HUDEP-2 (cell line): Measurements from ENCODE around the gene EDDM3A.
"Not testable (repeated sequence)": the region's sequence is repeated elsewhere in the genome, so short reads cannot be mapped to it uniquely, and the experiment has no call there.

ENCODE experiments used
- DNase-seq, 76 experiments: peaks; one replicate each; lab custom pipeline; 2025; ENCODE audit not compliant: unreplicated experiment in 76 of 76; lab: John Stamatoyannopoulos, UW

Gene EDDM3A

GRCh38 chr14:20732979-20733635 is 12.6 kb upstream of the EDDM3A start:
- no peak for DNase-seq

DNA sequence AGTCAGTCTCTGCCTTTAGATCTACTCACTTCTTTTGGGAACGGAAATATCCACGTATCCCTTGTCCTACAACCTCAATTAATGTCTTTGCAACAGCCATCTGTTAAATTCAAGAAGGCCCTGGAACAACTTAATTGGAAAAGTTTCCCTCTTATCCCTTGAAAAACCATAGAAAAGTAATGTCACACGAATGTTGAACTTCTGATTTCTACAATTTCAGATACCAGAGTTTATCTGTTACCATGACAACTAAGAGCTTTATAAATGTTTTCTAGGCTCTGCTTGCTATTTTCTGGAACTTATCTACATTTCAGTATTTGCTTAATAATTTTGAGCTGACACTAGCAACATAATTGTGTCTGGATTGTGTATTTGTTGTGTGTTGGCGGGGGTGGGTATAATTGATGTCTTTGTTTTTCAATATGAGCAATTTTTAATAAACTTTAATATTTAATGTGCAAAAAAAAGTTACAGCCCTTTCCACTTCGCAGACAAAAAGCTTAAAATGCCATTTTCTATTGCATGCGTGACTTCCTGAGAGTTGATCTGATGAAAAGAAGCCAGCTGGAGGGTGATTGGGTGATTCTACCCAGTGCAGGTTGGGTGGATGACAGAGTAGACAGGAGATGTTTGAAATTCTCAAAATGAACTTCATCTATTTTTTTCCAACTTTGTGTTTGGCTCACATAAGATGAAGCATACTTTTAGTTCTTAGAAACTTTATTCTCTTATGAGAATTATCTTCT is 11.8 kb upstream of the EDDM3A start:
- no peak for DNase-seq

GRCh38 chr14:20734430-20734806 is 11.3 kb upstream of the EDDM3A start:
- no peak for DNase-seq

- not testable (repeated sequence) for DNase-seq
Observed at GRCh38 chr14:20738292-20738691, 7.4 kb upstream of the EDDM3A start.

DNA sequence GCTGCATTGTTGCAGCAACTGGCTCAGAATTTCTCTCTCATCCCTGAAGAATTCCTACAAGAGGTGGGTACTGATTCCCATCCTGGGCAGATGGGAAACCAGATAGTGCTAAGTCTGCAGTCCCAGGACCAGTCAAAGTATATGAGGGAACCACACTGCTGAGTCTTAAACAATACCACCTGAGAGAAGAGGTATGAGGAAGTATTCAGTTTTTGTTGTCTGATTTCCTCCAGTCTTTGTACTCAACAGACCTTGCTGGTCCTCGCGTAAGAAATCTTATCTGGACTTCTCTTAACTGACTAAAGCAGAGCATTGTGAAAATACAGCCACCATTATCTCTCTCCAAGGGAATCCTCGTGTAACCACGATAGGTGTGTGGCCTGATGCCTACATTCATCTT is 3.6 kb upstream of the EDDM3A start:
- no peak for DNase-seq

- no peak for DNase-seq
Observed at GRCh38 chr14:20743556-20743955, 2.1 kb upstream of the EDDM3A start.

DNA sequence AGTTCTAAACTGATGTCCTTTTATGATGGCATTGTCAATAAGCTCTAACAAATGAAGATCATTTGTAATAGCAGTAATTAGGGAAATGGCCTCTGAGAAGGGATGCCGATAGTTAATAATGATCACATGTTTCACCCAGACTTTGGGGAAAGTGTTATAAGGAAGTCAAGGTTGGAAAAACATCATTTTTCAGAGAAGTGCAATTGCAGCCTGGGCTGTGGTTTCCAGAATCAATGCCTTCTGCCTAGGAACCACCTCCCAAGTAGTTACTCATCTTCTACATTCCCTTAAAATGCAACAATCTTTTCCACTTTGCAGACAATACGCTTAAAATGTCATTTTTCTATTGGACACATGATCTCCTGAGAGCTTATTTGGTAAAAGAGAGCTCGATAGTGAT is 879 bp downstream of the EDDM3A start:
- no peak for DNase-seq

DNA sequence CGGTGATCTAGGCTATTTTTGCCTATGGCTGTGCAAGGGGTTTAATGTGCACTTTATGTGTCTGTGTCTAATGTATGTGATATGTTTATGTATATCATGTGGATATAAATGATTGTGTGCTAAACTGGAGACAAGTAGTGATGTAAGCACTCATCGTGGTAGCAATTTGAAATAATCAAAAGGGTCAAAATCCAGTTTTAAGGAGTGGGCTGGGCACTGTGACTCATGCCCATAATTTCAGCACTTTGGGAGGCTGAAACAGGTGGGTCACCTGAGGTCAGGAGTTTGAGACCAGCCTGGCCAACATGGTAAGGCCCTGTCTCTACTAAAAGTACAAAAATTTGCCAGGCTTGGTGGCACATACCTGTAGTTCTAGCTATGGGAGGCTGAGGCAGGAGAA is 2.8 kb downstream of the EDDM3A start:
- no peak for DNase-seq

GRCh38 chr14:20750194-20750593 is 4.5 kb downstream of the EDDM3A start:
- no peak for DNase-seq

DNA sequence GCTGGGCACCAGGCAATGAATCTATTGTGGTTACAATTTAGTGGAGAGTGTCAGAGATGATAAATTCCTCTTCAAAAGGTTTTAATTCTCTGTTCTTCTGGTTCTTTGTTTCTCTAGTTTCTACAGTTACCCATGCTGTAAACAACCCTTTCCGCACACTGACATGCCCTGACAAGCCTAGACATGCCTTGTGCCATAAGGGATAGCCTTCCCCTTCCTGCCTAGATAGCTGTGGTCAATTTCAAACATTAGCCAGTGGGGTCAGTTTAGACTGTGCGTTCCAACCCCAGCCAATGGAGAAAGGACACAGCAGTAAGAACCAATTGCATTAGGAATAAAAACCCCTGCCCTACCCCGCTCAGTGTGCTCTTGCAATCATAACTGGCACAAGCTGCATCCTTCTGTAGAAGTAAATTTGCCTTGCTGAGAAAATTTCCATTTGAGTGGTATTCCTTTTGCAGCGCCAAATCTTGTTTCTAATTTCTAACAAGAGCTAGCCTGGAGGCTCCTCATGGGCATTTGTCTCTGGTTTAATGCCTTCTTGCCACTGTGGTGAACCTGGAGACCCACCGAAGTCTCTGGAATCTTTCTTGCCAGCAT is 6.4 kb downstream of the EDDM3A start:
- no peak for DNase-seq

DNA sequence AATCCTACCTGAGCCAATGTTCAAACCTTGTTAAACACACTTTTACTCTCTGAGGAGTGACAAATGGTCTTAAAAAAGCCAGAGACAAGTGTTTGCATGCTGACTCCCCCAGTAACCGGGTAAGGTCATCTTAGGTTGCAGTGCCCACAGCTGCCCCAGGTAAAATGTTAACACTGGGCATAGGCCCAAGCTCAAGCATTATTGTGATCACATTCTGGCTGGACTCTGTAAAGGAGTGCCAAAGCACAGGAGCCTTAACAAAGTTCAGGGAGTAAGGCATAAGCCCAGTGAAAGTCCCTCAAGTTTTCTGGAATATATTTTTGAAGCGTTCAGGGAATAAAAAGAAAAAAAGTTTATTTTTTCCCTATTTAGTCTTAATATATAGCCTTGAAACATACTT is 8.6 kb downstream of the EDDM3A start:
- no peak for DNase-seq

GRCh38 chr14:20755037-20755436 is 9.3 kb downstream of the EDDM3A start:
- no peak for DNase-seq

GRCh38 chr14:20757965-20758364 is 12.3 kb downstream of the EDDM3A start:
- peak in 38 of 76 experiments; percentile 2 to 61 (median 20) for DNase-seq

- DNase-seq, result not testable (repeated sequence)
Observed at GRCh38 chr14:20759465-20759864, 13.8 kb downstream of the EDDM3A start.

GRCh38 chr14:20760950-20761349 is 15.3 kb downstream of the EDDM3A start:
- DNase-seq, result no peak

- DNase-seq, result no peak
Observed at GRCh38 chr14:20768593-20768892, 22.9 kb downstream of the EDDM3A start.

DNA sequence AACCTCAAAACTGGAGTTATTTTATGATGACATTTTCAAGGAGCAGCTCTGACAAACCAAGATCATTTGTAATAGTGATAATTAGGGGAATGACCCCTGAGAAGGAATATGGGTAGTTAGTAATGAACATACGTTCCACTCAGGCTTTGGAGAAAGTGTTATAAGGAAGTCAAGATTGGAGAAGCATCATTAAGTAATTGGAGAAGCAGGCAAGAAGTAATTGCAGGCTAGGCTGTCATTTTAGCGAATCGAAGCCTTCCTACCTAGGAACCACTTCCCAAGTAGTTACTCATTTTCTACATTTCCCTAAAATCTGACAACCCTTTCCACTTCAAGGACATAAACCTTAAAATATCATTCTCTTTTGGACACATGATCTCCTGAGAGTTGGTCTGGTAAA is 23.7 kb downstream of the EDDM3A start:
- DNase-seq, result no peak

GRCh38 chr14:20772650-20773049 is 27.0 kb downstream of the EDDM3A start:
- DNase-seq, result no peak

GRCh38 chr14:20774258-20774824 is 28.7 kb downstream of the EDDM3A start:
- no peak for DNase-seq

GRCh38 chr14:20775043-20775442 is 29.4 kb downstream of the EDDM3A start:
- no peak for DNase-seq

DNA sequence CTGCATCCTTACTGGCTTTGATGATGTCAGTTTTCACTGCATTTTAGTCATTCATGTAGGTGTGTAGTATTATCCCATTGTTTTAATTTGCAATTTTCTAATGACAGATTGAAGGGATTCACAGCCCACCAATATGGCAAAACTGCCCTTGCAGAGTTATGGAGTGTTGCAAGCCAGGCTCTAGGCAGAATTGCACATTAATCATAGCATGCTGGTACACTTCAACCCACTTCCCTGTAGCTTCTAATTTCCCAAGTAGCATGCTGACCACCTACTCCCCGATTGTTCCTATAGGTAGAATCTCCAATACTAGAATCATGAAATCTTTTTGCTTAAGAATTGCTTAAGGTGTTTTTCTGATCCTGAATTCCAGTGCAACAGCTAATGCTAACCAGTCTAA is 30.2 kb downstream of the EDDM3A start:
- DNase-seq, result no peak

- DNase-seq, result no peak
Observed at GRCh38 chr14:20781803-20782202, 36.1 kb downstream of the EDDM3A start.
